IMR-90 (cell line): Measurements from ENCODE around the gene RPL21. TPM values are rescaled to one million over a fixed set of nuclear protein-coding genes. Genes with fewer than 3 reads are reported as not detected.

Source experiments
- ATAC-seq: fragments of 200-7000 bp; cut with Tn5 transposase; 2 replicates; pipeline ENCODE4 v1.9.1; 2020; ENCODE audit warnings: low read depth, mild to moderate bottlenecking, moderate library complexity
- BruUV-seq: library from RNA; stranded (reverse); fragments of 400-500 nt; replicated peaks from 2 replicates; lab custom pipeline; 2021; lab: Mats Ljungman, UMichigan
- CTCF ChIA-PET: fragments of 300-600 bp; formaldehyde crosslinking; extraction: SDS; loops from one replicate; lab custom pipeline; 2021; ENCODE audit warnings: antibody characterized with exemption; lab: Yijun Ruan, JAX
- POLR2A ChIA-PET: fragments of 300-600 bp; sonication (Branson Sonifier 250); formaldehyde crosslinking; loops from one replicate; lab custom pipeline; 2022; ENCODE audit warnings: antibody characterized with exemption; ENCODE audit not compliant: unreplicated experiment; lab: Charles Lee
- DNase-seq: peaks from one replicate; pipeline ENCODE4 v3.0.0; 2013
- H2AFZ ChIP-seq: replicated peaks from 2 replicates; pipeline ENCODE3; 2013; ENCODE audit warnings: low read length, mild to moderate bottlenecking; ENCODE audit not compliant: poor library complexity
- H2AK5ac ChIP-seq: 2 replicates; pipeline ENCODE4 v1.6.1; 2013; ENCODE audit warnings: low read depth, low read length, inconsistent platforms
- H2AK9ac ChIP-seq: replicated peaks from 2 replicates; pipeline ENCODE3; 2013; ENCODE audit warnings: mild to moderate bottlenecking, low read depth, low read length, moderate library complexity; ENCODE audit not compliant: poor library complexity
- H2BK120ac ChIP-seq: 2 replicates; pipeline ENCODE4 v1.6.1; 2013; ENCODE audit warnings: low read depth, low read length, inconsistent platforms
- H2BK15ac ChIP-seq: 3 replicates; pipeline ENCODE4 v1.6.1; 2013; ENCODE audit warnings: low read depth, low read length, inconsistent platforms
- H2BK20ac ChIP-seq: 2 replicates; pipeline ENCODE4 v1.6.1; 2013; ENCODE audit warnings: low read depth, mild to moderate bottlenecking, inconsistent platforms, low read length, moderate library complexity
- H2BK5ac ChIP-seq: 2 replicates; pipeline ENCODE4 v1.6.1; 2013; ENCODE audit warnings: mild to moderate bottlenecking, low read depth, low read length, inconsistent platforms; ENCODE audit not compliant: poor library complexity, severe bottlenecking
- H3K14ac ChIP-seq: replicated peaks from 2 replicates; pipeline ENCODE4 v1.6.1; 2013; ENCODE audit warnings: low read depth, low read length, inconsistent platforms
- H3K18ac ChIP-seq: 2 replicates; pipeline ENCODE4 v1.6.1; 2013; ENCODE audit warnings: low read depth, low read length, control low read depth
- H3K23ac ChIP-seq: 2 replicates; pipeline ENCODE4 v1.6.1; 2013; ENCODE audit warnings: low read depth, low read length, inconsistent platforms
- H3K27ac ChIP-seq: 2 replicates; pipeline ENCODE4 v1.5.1; 2013; ENCODE audit warnings: mild to moderate bottlenecking, control low read depth, low read length; ENCODE audit not compliant: insufficient read depth
- H3K27me3 ChIP-seq: 2 replicates; pipeline ENCODE4 v1.6.1; 2013; ENCODE audit warnings: low read length; ENCODE audit not compliant: control insufficient read depth, insufficient read depth
- H3K36me3 ChIP-seq: 2 replicates; pipeline ENCODE4 v1.6.1; 2013; ENCODE audit warnings: low read length, mixed read lengths; ENCODE audit not compliant: control insufficient read depth, insufficient read depth
- H3K4ac ChIP-seq: 2 replicates; pipeline ENCODE4 v1.6.1; 2013; ENCODE audit warnings: low read depth, low read length, inconsistent platforms
- H3K4me1 ChIP-seq: 2 replicates; pipeline ENCODE4 v1.6.1; 2013; ENCODE audit warnings: low read length, mixed read lengths; ENCODE audit not compliant: control insufficient read depth, insufficient read depth
- H3K4me2 ChIP-seq: 2 replicates; pipeline ENCODE4 v1.6.1; 2013; ENCODE audit warnings: low read depth, mild to moderate bottlenecking, control low read depth, low read length, moderate library complexity
- H3K4me3 ChIP-seq: 2 replicates; pipeline ENCODE4 v1.5.1; 2013; ENCODE audit warnings: low read depth, mild to moderate bottlenecking, control low read depth, low read length, moderate library complexity; ENCODE audit not compliant: insufficient read depth
- H3K56ac ChIP-seq: 2 replicates; pipeline ENCODE4 v1.6.1; 2013; ENCODE audit warnings: low read length, inconsistent platforms; ENCODE audit not compliant: insufficient read depth; ENCODE audit errors: extremely low read depth
- H3K79me1 ChIP-seq, 2 experiments: 2 replicates each; pipeline ENCODE4 v1.6.1; 2013; ENCODE audit warnings: low read length in 2 of 2, inconsistent platforms in 1 of 2, low read depth in 1 of 2
- H3K9ac ChIP-seq: 2 replicates; pipeline ENCODE4 v1.6.1; 2013; ENCODE audit warnings: low read depth, low read length, control low read depth
- H3K9me1 ChIP-seq: 2 replicates; pipeline ENCODE4 v1.6.1; 2013; ENCODE audit warnings: low read length, inconsistent platforms; ENCODE audit not compliant: insufficient read depth
- H3K9me3 ChIP-seq: 2 replicates; pipeline ENCODE4 v1.6.1; 2013; ENCODE audit warnings: low read length; ENCODE audit not compliant: control insufficient read depth, insufficient read depth
- H4K20me1 ChIP-seq: 2 replicates; pipeline ENCODE4 v1.6.1; 2013; ENCODE audit warnings: low read length, inconsistent platforms; ENCODE audit not compliant: insufficient read depth
- H4K5ac ChIP-seq: 2 replicates; pipeline ENCODE4 v1.6.1; 2013; ENCODE audit warnings: mild to moderate bottlenecking, low read depth, low read length, control low read depth
- H4K8ac ChIP-seq, 2 experiments: 2 replicates each; pipeline ENCODE4 v1.6.1; 2013; ENCODE audit warnings: low read depth in 2 of 2, low read length in 2 of 2, control low read depth in 1 of 2, inconsistent platforms in 1 of 2
- H4K91ac ChIP-seq: 2 replicates; pipeline ENCODE4 v1.6.1; 2013; ENCODE audit warnings: low read depth, low read length, inconsistent platforms; ENCODE audit not compliant: insufficient read depth
- CEBPB ChIP-seq: IDR thresholded peaks from 2 replicates; pipeline ENCODE4 v1.6.1; 2012; ENCODE audit warnings: low read depth, low read length, improper control_type of control experiment
- CHD1 ChIP-seq: IDR thresholded peaks from 2 replicates; pipeline ENCODE4 v1.6.1; 2012; ENCODE audit warnings: low read depth, low read length, improper control_type of control experiment
- FOS ChIP-seq: fragments of 150-350 bp; IDR thresholded peaks from 2 replicates; pipeline ENCODE4 v1.6.1; 2016; ENCODE audit warnings: low read depth, low read length
- MAFK ChIP-seq: IDR thresholded peaks from 2 replicates; pipeline ENCODE4 v1.6.1; 2012; ENCODE audit warnings: low read depth, low read length, improper control_type of control experiment
- MAZ ChIP-seq: IDR thresholded peaks from 2 replicates; pipeline ENCODE4 v1.6.1; 2012; ENCODE audit warnings: low read depth, mild to moderate bottlenecking, low read length, improper control_type of control experiment, moderate library complexity, borderline replicate concordance
- MXI1 ChIP-seq: IDR thresholded peaks from 2 replicates; pipeline ENCODE4 v1.6.1; 2012; ENCODE audit warnings: low read depth, mild to moderate bottlenecking, low read length, moderate library complexity, borderline replicate concordance
- NFE2L2 ChIP-seq: fragments of 150-350 bp; IDR thresholded peaks from 2 replicates; pipeline ENCODE4 v1.6.1; 2016; ENCODE audit warnings: low read depth, mild to moderate bottlenecking, low read length
- RAD21 ChIP-seq: IDR thresholded peaks from 2 replicates; pipeline ENCODE4 v1.6.1; 2012; ENCODE audit warnings: low read length, improper control_type of control experiment
- RCOR1 ChIP-seq: IDR thresholded peaks from 2 replicates; pipeline ENCODE4 v1.6.1; 2012; ENCODE audit warnings: mild to moderate bottlenecking, low read length, improper control_type of control experiment; ENCODE audit not compliant: insufficient replicate concordance
- RFX5 ChIP-seq: IDR thresholded peaks from 2 replicates; pipeline ENCODE4 v1.8.0; 2012; ENCODE audit warnings: low read depth, mild to moderate bottlenecking, low read length, moderate library complexity
- SMC3 ChIP-seq: fragments of 150-350 bp; IDR thresholded peaks from 2 replicates; pipeline ENCODE4 v1.6.1; 2016; ENCODE audit warnings: low read depth, mild to moderate bottlenecking, antibody characterized with exemption, low read length, moderate library complexity
- WGBS, 2 experiments: methylation state at CpG; one replicate each; pipeline versions ENCODE4 v1.1.5 to v1.1.7; 2013; ENCODE audit warnings: missing lambda C conversion rate in 2 of 2; ENCODE audit not compliant: insufficient read length in 1 of 2; ENCODE audit errors: extremely low coverage in 2 of 2; 5-methylcytosine and 5-hydroxymethylcytosine counted together
- dilution Hi-C: fragments of 300-500 bp; cut with HindIII; formaldehyde crosslinking; loops from one replicate; pipeline ENCODE4 v1.14.3; 2018; ENCODE audit warnings: low sequenced_read_pairs; ENCODE audit not compliant: unreplicated experiment
- in situ Hi-C: fragments of 300-500 bp; cut with MboI; formaldehyde crosslinking; loops from 3 replicates; pipeline ENCODE4 v1.14.3; 2019; ENCODE audit warnings: low sequenced_read_pairs, inconsistent platforms, mixed read lengths
- intact Hi-C: fragments of 100-400 bp; cut with micrococcal nuclease; formaldehyde crosslinking; loops from 2 replicates; pipeline ENCODE4 v1.10.0; 2022
- polyA plus RNA-seq, 3 experiments: library from polyadenylated mRNA; depleted of rRNA; stranded (reverse); fragments of >200 nt; gene quantifications; 2 replicates each; pipeline ENCODE4 v1.2.3, GENCODE V29; 2012; ENCODE audit warnings: low replicate concordance in 1 of 3
- total RNA-seq: library from RNA; depleted of rRNA; stranded (reverse); fragments of >200 nt; gene quantifications from 2 replicates; pipeline ENCODE4 v1.2.3, GENCODE V29; 2012
- TF ChIP-seq, protein P1 (sequence below): fragments of 150-350 bp; IDR thresholded peaks from 2 replicates; pipeline ENCODE4 v1.6.1; 2017; ENCODE audit warnings: mild to moderate bottlenecking, antibody characterized with exemption, low read length, low read depth
- TF ChIP-seq, protein P2 (sequence below): fragments of 150-350 bp; IDR thresholded peaks from 2 replicates; pipeline ENCODE4 v1.6.1; 2016; ENCODE audit warnings: low read depth, mild to moderate bottlenecking, low read length, moderate library complexity, borderline replicate concordance
- TF ChIP-seq, protein P3 (sequence below): conservative IDR thresholded peaks from 2 replicates; pipeline ENCODE4 v1.5.1; 2012; ENCODE audit warnings: mild to moderate bottlenecking, low read depth, low read length, improper control_type of control experiment

RPL21 gene
- total and polyA plus RNA-seq, 2 of the 4 experiments (the other 2 are of a cell fraction), result 912 to 1,160 TPM

DNA sequence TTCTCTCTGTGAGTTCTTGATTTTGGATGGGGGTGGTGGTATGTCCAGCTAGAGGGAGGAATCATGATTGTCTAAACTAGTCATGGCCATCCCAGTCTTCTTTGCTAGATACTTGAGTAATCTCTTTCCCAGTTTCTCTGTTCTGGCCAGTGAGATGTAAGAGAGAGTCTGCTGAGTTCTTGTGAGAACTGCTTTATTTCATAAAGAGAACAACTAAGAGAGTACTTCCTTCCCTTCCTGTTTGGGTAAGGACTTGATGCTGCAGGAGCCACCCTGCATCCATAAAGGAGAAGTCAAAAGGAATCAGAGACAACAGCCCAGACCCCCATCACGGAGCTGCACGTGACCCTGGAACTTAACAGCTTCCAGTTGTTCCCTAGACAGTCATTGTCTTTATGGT, 16.2 kb downstream of the RPL21 start:
- Histone ChIP-seq H3K4me2 (no peak overlapping the region), H2AK9ac (no peak overlapping the region), H3K27me3 (no peaks in the 10 kb centered on the region), H2BK5ac (no peak overlapping the region), H3K56ac (no peak overlapping the region), H3K14ac (no peak overlapping the region; the same call in 1 of the 2 replicates), H3K18ac (no peak overlapping the region), H4K8ac (no peak overlapping the region), H3K4ac (no peak overlapping the region), H3K9me3 (no peaks in the 10 kb centered on the region), H3K23ac (no peak overlapping the region), H2BK15ac (no peak overlapping the region), H3K9ac (no peak overlapping the region), H4K20me1 (peaks cover 7% of the 10 kb centered on the region), H4K91ac (no peak overlapping the region), H3K36me3 (peaks cover 5% of the 10 kb centered on the region; the same call in 1 of the 2 replicates), H2BK20ac (no peak overlapping the region), H3K9me1 (no peaks in the 10 kb centered on the region; the same call in 1 of the 2 replicates), H4K5ac (no peak overlapping the region), H2AFZ (no peak overlapping the region), H2BK120ac (no peak overlapping the region), H3K27ac (no peak overlapping the region), H2AK5ac (no peak overlapping the region), H3K4me3 (no peak overlapping the region), H3K4me1 (peaks cover 7% of the 10 kb centered on the region; the same call in 1 of the 2 replicates), H3K79me1 (peaks cover 11% of the 10 kb centered on the region in 2 experiments; a peak in 2 of 4 replicates)
- dilution Hi-C loops (no loop called here), in situ Hi-C loops (no loop called here), intact Hi-C loops (no loop called here)
- TF ChIP-seq, protein P1, sequence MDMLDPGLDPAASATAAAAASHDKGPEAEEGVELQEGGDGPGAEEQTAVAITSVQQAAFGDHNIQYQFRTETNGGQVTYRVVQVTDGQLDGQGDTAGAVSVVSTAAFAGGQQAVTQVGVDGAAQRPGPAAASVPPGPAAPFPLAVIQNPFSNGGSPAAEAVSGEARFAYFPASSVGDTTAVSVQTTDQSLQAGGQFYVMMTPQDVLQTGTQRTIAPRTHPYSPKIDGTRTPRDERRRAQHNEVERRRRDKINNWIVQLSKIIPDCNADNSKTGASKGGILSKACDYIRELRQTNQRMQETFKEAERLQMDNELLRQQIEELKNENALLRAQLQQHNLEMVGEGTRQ, result no peak
- TF ChIP-seq CEBPB (no peak), RCOR1 (no peak), SMC3 (no peak), NFE2L2 (no peak), MAFK (no peak), RFX5 (no peak), MXI1 (no peak), MAZ (no peak), RAD21 (no peak), FOS (no peak), CHD1 (no peak)
- TF ChIP-seq, protein P2, sequence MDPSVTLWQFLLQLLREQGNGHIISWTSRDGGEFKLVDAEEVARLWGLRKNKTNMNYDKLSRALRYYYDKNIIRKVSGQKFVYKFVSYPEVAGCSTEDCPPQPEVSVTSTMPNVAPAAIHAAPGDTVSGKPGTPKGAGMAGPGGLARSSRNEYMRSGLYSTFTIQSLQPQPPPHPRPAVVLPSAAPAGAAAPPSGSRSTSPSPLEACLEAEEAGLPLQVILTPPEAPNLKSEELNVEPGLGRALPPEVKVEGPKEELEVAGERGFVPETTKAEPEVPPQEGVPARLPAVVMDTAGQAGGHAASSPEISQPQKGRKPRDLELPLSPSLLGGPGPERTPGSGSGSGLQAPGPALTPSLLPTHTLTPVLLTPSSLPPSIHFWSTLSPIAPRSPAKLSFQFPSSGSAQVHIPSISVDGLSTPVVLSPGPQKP, result no peak
- TF ChIP-seq, protein P3, sequence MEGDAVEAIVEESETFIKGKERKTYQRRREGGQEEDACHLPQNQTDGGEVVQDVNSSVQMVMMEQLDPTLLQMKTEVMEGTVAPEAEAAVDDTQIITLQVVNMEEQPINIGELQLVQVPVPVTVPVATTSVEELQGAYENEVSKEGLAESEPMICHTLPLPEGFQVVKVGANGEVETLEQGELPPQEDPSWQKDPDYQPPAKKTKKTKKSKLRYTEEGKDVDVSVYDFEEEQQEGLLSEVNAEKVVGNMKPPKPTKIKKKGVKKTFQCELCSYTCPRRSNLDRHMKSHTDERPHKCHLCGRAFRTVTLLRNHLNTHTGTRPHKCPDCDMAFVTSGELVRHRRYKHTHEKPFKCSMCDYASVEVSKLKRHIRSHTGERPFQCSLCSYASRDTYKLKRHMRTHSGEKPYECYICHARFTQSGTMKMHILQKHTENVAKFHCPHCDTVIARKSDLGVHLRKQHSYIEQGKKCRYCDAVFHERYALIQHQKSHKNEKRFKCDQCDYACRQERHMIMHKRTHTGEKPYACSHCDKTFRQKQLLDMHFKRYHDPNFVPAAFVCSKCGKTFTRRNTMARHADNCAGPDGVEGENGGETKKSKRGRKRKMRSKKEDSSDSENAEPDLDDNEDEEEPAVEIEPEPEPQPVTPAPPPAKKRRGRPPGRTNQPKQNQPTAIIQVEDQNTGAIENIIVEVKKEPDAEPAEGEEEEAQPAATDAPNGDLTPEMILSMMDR, result no peak
- no CpG with 5 or more reads among the region's 2 CpGs for WGBS, 2 experiments
- BruUV-seq, result no TSS peak
- CTCF ChIA-PET, result no interaction called here
- ATAC-seq, result no peak
- POLR2A ChIA-PET, result no interaction called here
- DNase-seq, result no peak
